SH-SY5Y (cell line): ENCODE data around the gene JAK3.

ENCODE experiments used
- GATA2 ChIP-seq: IDR thresholded peaks from 2 replicates; pipeline ENCODE4 v1.6.1; 2011; ENCODE audit warnings: mild to moderate bottlenecking, low read depth, low read length
- GATA3 ChIP-seq: IDR thresholded peaks from 2 replicates; pipeline ENCODE4 v1.6.1; 2011; ENCODE audit warnings: low read depth, mild to moderate bottlenecking, low read length, moderate library complexity

- no peak for TF ChIP-seq GATA2
- no peak for TF ChIP-seq GATA3
Observed at GRCh38 chr19:17860993-17861360, 13.2 kb upstream of the JAK3 start.
